GM12878 (cell line): Measurements from ENCODE around the gene MRPL2. TPM values are rescaled to one million over a fixed set of nuclear protein-coding genes. Genes with fewer than 3 reads are reported as not detected.

Experiments used
- ATAC-seq: fragments of 200-7000 bp; cut with Tn5 transposase; 3 replicates; pipeline ENCODE4 v1.9.1; 2020; ENCODE audit warnings: mild to moderate bottlenecking, moderate library complexity
- BruUV-seq: library from RNA; stranded (reverse); fragments of 400-500 nt; replicated peaks from 2 replicates; lab custom pipeline; 2021; lab: Mats Ljungman, UMichigan
- CTCF ChIA-PET: fragments of 300-600 bp; sonication (Branson Sonifier 250); formaldehyde crosslinking; extraction: SDS; loops from one replicate; lab custom pipeline; 2021; ENCODE audit warnings: inconsistent platforms; lab: Yijun Ruan, JAX
- POLR2A ChIA-PET: fragments of 350-600 bp; formaldehyde crosslinking; extraction: SDS; loops from one replicate; lab custom pipeline; 2021; ENCODE audit warnings: inconsistent platforms; lab: Charles Lee
- RAD21 ChIA-PET: fragments of 300-600 bp; sonication (Branson Sonifier 250); formaldehyde crosslinking; loops from one replicate; lab custom pipeline; 2023; ENCODE audit warnings: antibody characterized with exemption; ENCODE audit not compliant: unreplicated experiment; lab: Charles Lee
- SMC1A ChIA-PET: fragments of 300-600 bp; sonication (Branson Sonifier 250); formaldehyde crosslinking; loops from one replicate; lab custom pipeline; 2023; ENCODE audit not compliant: unreplicated experiment, uncharacterized antibody; lab: Charles Lee
- DNase-seq: peaks from one replicate; pipeline ENCODE4 v3.0.0-alpha.2; 2011; ENCODE audit warnings: low read depth, low spot score
- FAIRE-seq: peaks from 3 replicates; lab custom pipeline; 2011; peaks lifted over from hg19 to GRCh38; lab: Jason Lieb, UNC
- H2AFZ ChIP-seq: 2 replicates; pipeline ENCODE4 v1.6.0; 2011; ENCODE audit warnings: low read depth, low read length, control low read depth; ENCODE audit not compliant: control insufficient read depth
- H3K27ac ChIP-seq: 2 replicates; pipeline ENCODE4 v1.5.1; 2011; ENCODE audit warnings: control low read depth; ENCODE audit not compliant: control insufficient read depth, insufficient read depth
- H3K27me3 ChIP-seq, 2 experiments: replicated peaks in 1 of 2; 2 replicates each; pipeline versions ENCODE4 v1.6.0 to v1.6.1; 2011; ENCODE audit warnings: low read length in 1 of 2; ENCODE audit not compliant: control insufficient read depth in 2 of 2, insufficient read depth in 2 of 2
- H3K36me3 ChIP-seq, 2 experiments: 2 replicates each; pipeline ENCODE4 v1.5.1; 2011; ENCODE audit warnings: low read length in 1 of 2; ENCODE audit not compliant: control insufficient read depth in 2 of 2, insufficient read depth in 2 of 2
- H3K4me1 ChIP-seq: 2 replicates; pipeline ENCODE4 v1.6.1; 2011; ENCODE audit warnings: mild to moderate bottlenecking, low read length, moderate library complexity, mixed read lengths; ENCODE audit not compliant: control insufficient read depth, insufficient read depth
- H3K4me2 ChIP-seq: 2 replicates; pipeline ENCODE4 v1.6.0; 2011; ENCODE audit warnings: control low read depth; ENCODE audit not compliant: control insufficient read depth, insufficient read depth
- H3K4me3 ChIP-seq: fragments of 200-600 bp; sonication (generic); 2 replicates; pipeline ENCODE4 v1.5.1; 2016
- H3K79me2 ChIP-seq: 2 replicates; pipeline ENCODE4 v1.6.0; 2011; ENCODE audit warnings: low read length; ENCODE audit not compliant: control insufficient read depth, insufficient read depth
- H3K9ac ChIP-seq: 2 replicates; pipeline ENCODE4 v1.8.0; 2011; ENCODE audit warnings: low read length, control low read depth, mixed read lengths; ENCODE audit not compliant: control insufficient read depth, insufficient read depth
- H3K9me3 ChIP-seq: replicated peaks from 3 replicates; pipeline ENCODE4 v1.5.1; 2011; ENCODE audit warnings: mild to moderate bottlenecking, low read length; ENCODE audit not compliant: control insufficient read depth, insufficient read depth
- H4K20me1 ChIP-seq: 2 replicates; pipeline ENCODE4 v1.6.0; 2011; ENCODE audit not compliant: control insufficient read depth, insufficient read depth
- CBX5 ChIP-seq: sonication (generic); IDR thresholded peaks from 2 replicates; pipeline ENCODE4 v1.6.1; 2016; ENCODE audit warnings: low read depth, moderate library complexity, mild to moderate bottlenecking, inconsistent platforms
- CUX1 ChIP-seq: IDR thresholded peaks from 2 replicates; pipeline ENCODE4 v1.6.1; 2012; ENCODE audit warnings: improper control_type of control experiment, low read depth, low read length; ENCODE audit not compliant: insufficient replicate concordance
- GABPA ChIP-seq: IDR thresholded peaks from 2 replicates; pipeline ENCODE4 v1.6.1; 2014; ENCODE audit warnings: antibody characterized with exemption, low read depth, mild to moderate bottlenecking, inconsistent platforms
- IRF4 ChIP-seq: IDR thresholded peaks from 2 replicates; pipeline ENCODE4 v1.6.1; 2011; ENCODE audit warnings: low read depth, low read length
- PML ChIP-seq: IDR thresholded peaks from 2 replicates; pipeline ENCODE4 v1.6.1; 2012; ENCODE audit warnings: low read length, inconsistent platforms
- REST ChIP-seq: IDR thresholded peaks from 2 replicates; pipeline ENCODE4 v1.6.1; 2012; ENCODE audit warnings: mild to moderate bottlenecking, low read depth, low read length
- SMAD5 ChIP-seq: IDR thresholded peaks from 2 replicates; pipeline ENCODE4 v1.6.1; 2016; ENCODE audit warnings: antibody characterized with exemption, low read depth
- SP1 ChIP-seq: IDR thresholded peaks from one replicate; pipeline ENCODE4 v1.6.1; 2011; ENCODE audit warnings: low read depth, low read length
- TARDBP ChIP-seq: IDR thresholded peaks from 2 replicates; pipeline ENCODE4 v1.6.1; 2016; ENCODE audit warnings: borderline replicate concordance
- WGBS: methylation state at CpG from one replicate; pipeline ENCODE4 v1.1.6; 2016; ENCODE audit warnings: low lambda C conversion rate; ENCODE audit not compliant: insufficient replicate concordance, insufficient coverage; ENCODE audit errors: missing lambda C conversion rate; 5-methylcytosine and 5-hydroxymethylcytosine counted together
- in situ Hi-C: fragments of 300-500 bp; cut with MboI; formaldehyde crosslinking; loops from 9 replicates; pipeline ENCODE4 v1.14.3; 2018; ENCODE audit warnings: mixed read lengths
- intact Hi-C: fragments of 100-400 bp; cut with micrococcal nuclease; formaldehyde crosslinking; loops from one replicate; pipeline ENCODE4 v1.14.2; 2022; ENCODE audit not compliant: unreplicated experiment
- polyA plus RNA-seq, 11 experiments: library from polyadenylated mRNA; depleted of rRNA in 4 of 11; unstranded in 6 of 11; stranded (reverse) in 5 of 11; fragments of >200 nt; fragmentation: Nextera tagmentation in 4 of 11; fragmentation: Illumina TruSeq in 1 of 11; extraction: Ambion mirVana in 4 of 11; extraction: Trizol in 1 of 11; gene quantifications; 1 replicate in 1 of 11; 2 replicates in 10 of 11; pipeline versions ENCODE4 v1.2.1 to v1.2.3, GENCODE V29; 2011 to 2016; ENCODE audit warnings: inconsistent platforms in 2 of 11, missing spikeins in 2 of 11, low read depth in 1 of 11
- total RNA-seq, 4 experiments: library from RNA; depleted of rRNA in 3 of 4; stranded (reverse); fragments of >200 nt in 3 of 4; fragmentation: Illumina TruSeq in 1 of 4; extraction: Trizol in 1 of 4; gene quantifications; 2 replicates each; pipeline versions ENCODE4 v1.2.1 to v1.2.3, GENCODE V29; 2013 to 2021

The MRPL2 gene
- total and polyA plus RNA-seq, 10 of the 15 experiments (the other 5 are each of a cell fraction or from before 2014, with no cell fraction given): 29.7 to 125 (median 50.2) TPM

- ChIA-PET SMC1A (interaction anchor here (0.6 to 1.4 kb wide), 2 partner anchors 148 to 177 kb away, joined by 3 read pairs; no protein-coding TSS in a partner anchor), RAD21 (interaction anchor here (0.8 to 3.0 kb wide), 4 partner anchors 8 to 83 kb away, joined by 3 to 16 read pairs (median 4); partner anchors contain the start of genes KLHDC3 and MEA1), CTCF (interaction anchor here (1.4 kb wide), 1 partner anchor 83 kb away, joined by 4 read pairs; no protein-coding TSS in a partner anchor), POLR2A (interaction anchor here (0.5 to 2.0 kb wide), 3 partner anchors 47 to 90 kb away, joined by 3 to 19 read pairs (median 3); partner anchors contain the start of genes KLHDC3, MEA1 and PPP2R5D)
- Histone ChIP-seq H2AFZ (no peak overlapping the region), H3K9me3 (no peaks in the 10 kb centered on the region), H3K4me1 (peaks cover 3% of the 10 kb centered on the region; the same call in 1 of the 2 replicates), H3K4me2 (no peak overlapping the region; the same call in 1 of the 2 replicates), H3K27me3 (no peaks in the 10 kb centered on the region), H3K9ac (no peak overlapping the region), H3K36me3 (no peaks in the 10 kb centered on the region; a peak in 1 of 4 replicates), H3K79me2 (peaks cover 15% of the 10 kb centered on the region), H3K27ac (no peak overlapping the region), H3K4me3 (no peak overlapping the region), H4K20me1 (no peaks in the 10 kb centered on the region)
- DNase-seq (no peak), FAIRE-seq (no peak), ATAC-seq (no peak)
- in situ Hi-C loops (no loop called here), intact Hi-C loops (no loop called here)
- no TSS peak for BruUV-seq
- 67% methylated on average over 12 of the region's 12 CpGs for WGBS
- TF ChIP-seq PML: no peak
- TF ChIP-seq TARDBP: no peak
- no peak for TF ChIP-seq CBX5
- TF ChIP-seq SP1: no peak
- TF ChIP-seq SMAD5: no peak
- TF ChIP-seq GABPA: no peak
- no peak for TF ChIP-seq CUX1
- no peak for TF ChIP-seq REST
- no peak for TF ChIP-seq IRF4
Observed at GRCh38 chr6:43060755-43061633, 1.8 kb upstream of the MRPL2 start.
